HepG2 (cell line): ENCODE measurements around the gene PNPLA2. TPM values are rescaled to one million over a fixed set of nuclear protein-coding genes. Genes with fewer than 3 reads are reported as not detected.

Experiments
- AKAP8 ChIP-seq: sonication (generic); formaldehyde crosslinking; IDR thresholded peaks from 2 replicates; pipeline ENCODE4 v1.5.1; 2020; ENCODE audit warnings: mild to moderate bottlenecking, missing genetic modification reagents
- ERF ChIP-seq: IDR thresholded peaks from 2 replicates; pipeline ENCODE4 v1.6.1; 2018; ENCODE audit warnings: missing biosample characterization, missing genetic modification reagents
- FOXA1 ChIP-seq, 2 experiments: fragments of 450-650 bp in 1 of 2; sonication (generic) in 1 of 2; formaldehyde crosslinking in 1 of 2; IDR thresholded peaks; 2 replicates each; pipeline versions ENCODE4 v1.4.0 to v1.6.1; 2016 to 2020; ENCODE audit warnings: missing genetic modification reagents in 1 of 2
- FOXA3 ChIP-seq: IDR thresholded peaks from 2 replicates; pipeline ENCODE4 v1.6.1; 2016; ENCODE audit warnings: missing genetic modification reagents, missing compliant biosample characterization
- HDAC2 ChIP-seq: sonication (generic); formaldehyde crosslinking; IDR thresholded peaks from 2 replicates; pipeline ENCODE4 v1.4.0; 2020; ENCODE audit warnings: missing genetic modification reagents
- HOXD1 ChIP-seq: sonication (generic); formaldehyde crosslinking; IDR thresholded peaks from 2 replicates; pipeline ENCODE4 v1.5.0; 2020; ENCODE audit warnings: missing genetic modification reagents
- KDM1A ChIP-seq: IDR thresholded peaks from 2 replicates; pipeline ENCODE4 v1.6.1; 2016; ENCODE audit warnings: missing compliant biosample characterization
- MZF1 ChIP-seq: sonication (generic); formaldehyde crosslinking; IDR thresholded peaks from 2 replicates; pipeline ENCODE4 v1.8.1; 2023; ENCODE audit warnings: mild to moderate bottlenecking, missing genetic modification reagents, borderline replicate concordance
- PRMT3 ChIP-seq: sonication (generic); formaldehyde crosslinking; IDR thresholded peaks from 2 replicates; pipeline ENCODE4 v1.8.1; 2022; ENCODE audit warnings: low read depth, mild to moderate bottlenecking, moderate library complexity, missing genetic modification reagents, borderline replicate concordance
- RARA ChIP-seq: IDR thresholded peaks from 2 replicates; pipeline ENCODE4 v1.6.1; 2016; ENCODE audit warnings: missing genetic modification reagents, missing compliant biosample characterization
- RBAK ChIP-seq: sonication (generic); formaldehyde crosslinking; IDR thresholded peaks from 2 replicates; pipeline ENCODE4 v1.5.1; 2020; ENCODE audit warnings: mild to moderate bottlenecking, missing genetic modification reagents
- RBM39 ChIP-seq: fragments of 200-400 bp; formaldehyde crosslinking; IDR thresholded peaks from one replicate; pipeline ENCODE4 v1.6.1; 2018; ENCODE audit warnings: antibody characterized with exemption, mild to moderate bottlenecking, low read depth, low read length; ENCODE audit not compliant: poor library complexity, severe bottlenecking
- RELA ChIP-seq: sonication (generic); formaldehyde crosslinking; IDR thresholded peaks from 2 replicates; pipeline ENCODE4 v1.4.0; 2020; ENCODE audit warnings: missing genetic modification reagents
- SETDB1 ChIP-seq: sonication (generic); formaldehyde crosslinking; IDR thresholded peaks from 2 replicates; pipeline ENCODE4 v1.5.1; 2020; ENCODE audit warnings: missing genetic modification reagents, mild to moderate bottlenecking, borderline replicate concordance
- SNAI1 ChIP-seq: sonication (generic); formaldehyde crosslinking; IDR thresholded peaks from 2 replicates; pipeline ENCODE4 v1.5.0; 2020; ENCODE audit warnings: mild to moderate bottlenecking, missing genetic modification reagents, borderline replicate concordance
- SPEN ChIP-seq: sonication (generic); formaldehyde crosslinking; IDR thresholded peaks from 2 replicates; pipeline ENCODE4 v1.5.1; 2020; ENCODE audit warnings: low read depth, mild to moderate bottlenecking, missing genetic modification reagents
- THAP11 ChIP-seq: IDR thresholded peaks from 2 replicates; pipeline ENCODE4 v1.6.1; 2016; ENCODE audit warnings: missing biosample characterization, missing genetic modification reagents
- ZKSCAN5 ChIP-seq: sonication (generic); formaldehyde crosslinking; IDR thresholded peaks from 2 replicates; pipeline ENCODE4 v1.5.1; 2020; ENCODE audit warnings: mild to moderate bottlenecking, missing genetic modification reagents
- ZNF331 ChIP-seq: sonication (generic); formaldehyde crosslinking; IDR thresholded peaks from 2 replicates; pipeline ENCODE4 v1.4.0; 2020; ENCODE audit warnings: missing genetic modification reagents
- ZNF501 ChIP-seq: sonication (generic); formaldehyde crosslinking; IDR thresholded peaks from 2 replicates; pipeline ENCODE4 v1.5.1; 2020; ENCODE audit warnings: mild to moderate bottlenecking, moderate library complexity, missing genetic modification reagents
- polyA plus RNA-seq, 8 experiments: library from polyadenylated mRNA; depleted of rRNA in 3 of 8; stranded (reverse) in 7 of 8; unstranded in 1 of 8; fragments of >200 nt; fragmentation: Illumina TruSeq in 4 of 8; extraction: Trizol in 4 of 8; gene quantifications; 2 replicates each; pipeline versions ENCODE4 v1.2.1 to v1.2.3, GENCODE V29; 2011 to 2016; ENCODE audit warnings: low read depth in 4 of 8, missing spikeins in 1 of 8, mixed read lengths in 1 of 8; ENCODE audit not compliant: insufficient read depth in 1 of 8
- total RNA-seq, 5 experiments: library from RNA; depleted of rRNA; stranded (reverse); fragments of >200 nt; fragmentation: Illumina TruSeq; extraction: Trizol; gene quantifications; 2 replicates each; pipeline ENCODE4 v1.2.3, GENCODE V29; 2016; ENCODE audit warnings: low read depth in 1 of 5
- TF ChIP-seq, protein P1 (sequence below): sonication (generic); formaldehyde crosslinking; IDR thresholded peaks from 2 replicates; pipeline ENCODE4 v1.4.0; 2020; ENCODE audit warnings: missing genetic modification reagents
- TF ChIP-seq, protein P2 (sequence below): sonication (generic); formaldehyde crosslinking; conservative IDR thresholded peaks from 2 replicates; pipeline ENCODE4 v1.8.1; 2023; ENCODE audit warnings: missing genetic modification reagents
- TF ChIP-seq, protein P3 (sequence below): IDR thresholded peaks from 2 replicates; pipeline ENCODE4 v1.6.1; 2016; ENCODE audit warnings: missing compliant biosample characterization, missing genetic modification reagents, borderline replicate concordance
- TF ChIP-seq, protein P4 (sequence below): sonication (generic); formaldehyde crosslinking; IDR thresholded peaks from 2 replicates; pipeline ENCODE4 v1.9.0; 2021; ENCODE audit warnings: missing genetic modification reagents, borderline replicate concordance

PNPLA2 gene
- total and polyA plus RNA-seq, 2 of the 13 experiments (the other 11 are each of a cell fraction or from before 2014, with no cell fraction given), result 10.5 to 43.2 TPM

DNA sequence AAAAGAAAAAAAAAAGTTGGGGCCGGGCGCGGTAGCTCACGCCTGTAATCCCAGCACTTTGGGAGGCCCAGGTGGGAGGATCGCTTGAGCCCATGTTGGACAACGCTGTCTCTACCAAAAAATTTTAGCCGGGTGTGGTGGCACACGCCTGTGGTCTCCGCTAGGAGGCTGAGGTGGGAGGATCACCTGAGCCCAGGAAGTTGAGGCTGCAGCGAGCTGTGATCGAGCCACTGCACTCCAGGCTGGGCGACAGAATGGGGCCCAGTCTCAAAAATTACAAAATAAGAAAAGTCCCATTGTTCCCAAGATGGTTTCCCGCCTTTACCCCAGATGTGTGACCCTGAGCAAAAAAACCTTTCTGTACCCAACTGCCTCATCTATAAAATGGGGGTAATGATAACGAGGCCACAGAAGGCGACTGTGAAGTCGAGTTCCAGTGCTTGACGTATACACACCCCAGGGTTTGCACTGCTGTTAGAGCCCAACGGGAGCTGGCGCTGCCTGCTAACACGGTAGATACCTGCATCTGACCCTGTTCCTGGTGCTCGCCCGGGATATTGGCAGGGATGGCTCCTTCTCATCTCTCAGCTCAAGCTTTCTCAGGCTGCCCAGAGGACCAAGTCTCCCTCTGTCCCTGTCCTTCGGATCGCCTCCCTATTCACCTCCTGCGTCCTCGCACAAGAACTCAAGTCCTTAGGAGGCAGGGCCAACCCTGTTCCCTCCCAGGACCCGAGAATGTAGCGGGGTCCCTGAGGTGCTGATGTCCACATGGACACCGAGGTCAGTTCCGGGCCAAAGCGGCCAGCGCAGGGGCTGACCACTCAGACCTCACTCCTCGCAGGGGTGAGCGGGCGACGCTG, 10.1 kb upstream of the PNPLA2 start (continued):
- TF ChIP-seq, protein P1, sequence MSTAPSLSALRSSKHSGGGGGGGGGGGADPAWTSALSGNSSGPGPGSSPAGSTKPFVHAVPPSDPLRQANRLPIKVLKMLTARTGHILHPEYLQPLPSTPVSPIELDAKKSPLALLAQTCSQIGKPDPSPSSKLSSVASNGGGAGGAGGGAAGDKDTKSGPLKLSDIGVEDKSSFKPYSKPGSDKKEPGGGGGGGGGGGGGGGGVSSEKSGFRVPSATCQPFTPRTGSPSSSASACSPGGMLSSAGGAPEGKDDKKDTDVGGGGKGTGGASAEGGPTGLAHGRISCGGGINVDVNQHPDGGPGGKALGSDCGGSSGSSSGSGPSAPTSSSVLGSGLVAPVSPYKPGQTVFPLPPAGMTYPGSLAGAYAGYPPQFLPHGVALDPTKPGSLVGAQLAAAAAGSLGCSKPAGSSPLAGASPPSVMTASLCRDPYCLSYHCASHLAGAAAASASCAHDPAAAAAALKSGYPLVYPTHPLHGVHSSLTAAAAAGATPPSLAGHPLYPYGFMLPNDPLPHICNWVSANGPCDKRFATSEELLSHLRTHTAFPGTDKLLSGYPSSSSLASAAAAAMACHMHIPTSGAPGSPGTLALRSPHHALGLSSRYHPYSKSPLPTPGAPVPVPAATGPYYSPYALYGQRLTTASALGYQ, result 0 out of 2 replicates have a peak, but pooled peaks have one; percentile 23
- TF ChIP-seq KDM1A (CRISPR knock-in tag) (0 out of 2 replicates have a peak, but pooled peaks have one; percentile 7), SETDB1 (no peak), ZNF331 (CRISPR knock-in tag) (no peak), FOXA3 (no peak), RARA (CRISPR knock-in tag) (peak; percentile 55), PRMT3 (CRISPR knock-in tag) (no peak), HOXD1 (peak; percentile 36; the same call in 1 of the 2 replicates), SPEN (CRISPR knock-in tag) (no peak), ERF (CRISPR knock-in tag) (no peak), FOXA1 (IDR thresholded peaks at IDR 0.05) (no peak), FOXA1 (CRISPR knock-in tag; IDR thresholded peaks at IDR 0.05) (no peak; the same call in 1 of the 2 replicates), ZNF501 (no peak), RBM39 (no peak), AKAP8 (CRISPR knock-in tag) (no peak), MZF1 (CRISPR knock-in tag) (no peak), THAP11 (CRISPR knock-in tag) (no peak), ZKSCAN5 (CRISPR knock-in tag) (no peak), HDAC2 (CRISPR knock-in tag) (no peak), RELA (CRISPR knock-in tag) (no peak), RBAK (CRISPR knock-in tag) (no peak), SNAI1 (CRISPR knock-in tag) (peak; percentile 31; the same call in 1 of the 2 replicates)
- TF ChIP-seq, protein P2, sequence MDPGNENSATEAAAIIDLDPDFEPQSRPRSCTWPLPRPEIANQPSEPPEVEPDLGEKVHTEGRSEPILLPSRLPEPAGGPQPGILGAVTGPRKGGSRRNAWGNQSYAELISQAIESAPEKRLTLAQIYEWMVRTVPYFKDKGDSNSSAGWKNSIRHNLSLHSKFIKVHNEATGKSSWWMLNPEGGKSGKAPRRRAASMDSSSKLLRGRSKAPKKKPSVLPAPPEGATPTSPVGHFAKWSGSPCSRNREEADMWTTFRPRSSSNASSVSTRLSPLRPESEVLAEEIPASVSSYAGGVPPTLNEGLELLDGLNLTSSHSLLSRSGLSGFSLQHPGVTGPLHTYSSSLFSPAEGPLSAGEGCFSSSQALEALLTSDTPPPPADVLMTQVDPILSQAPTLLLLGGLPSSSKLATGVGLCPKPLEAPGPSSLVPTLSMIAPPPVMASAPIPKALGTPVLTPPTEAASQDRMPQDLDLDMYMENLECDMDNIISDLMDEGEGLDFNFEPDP (CRISPR knock-in tag), result no peak
- TF ChIP-seq, protein P3, sequence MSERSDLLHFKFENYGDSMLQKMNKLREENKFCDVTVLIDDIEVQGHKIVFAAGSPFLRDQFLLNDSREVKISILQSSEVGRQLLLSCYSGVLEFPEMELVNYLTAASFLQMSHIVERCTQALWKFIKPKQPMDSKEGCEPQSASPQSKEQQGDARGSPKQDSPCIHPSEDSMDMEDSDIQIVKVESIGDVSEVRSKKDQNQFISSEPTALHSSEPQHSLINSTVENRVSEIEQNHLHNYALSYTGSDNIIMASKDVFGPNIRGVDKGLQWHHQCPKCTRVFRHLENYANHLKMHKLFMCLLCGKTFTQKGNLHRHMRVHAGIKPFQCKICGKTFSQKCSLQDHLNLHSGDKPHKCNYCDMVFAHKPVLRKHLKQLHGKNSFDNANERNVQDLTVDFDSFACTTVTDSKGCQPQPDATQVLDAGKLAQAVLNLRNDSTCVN, result no peak
- TF ChIP-seq, protein P4, sequence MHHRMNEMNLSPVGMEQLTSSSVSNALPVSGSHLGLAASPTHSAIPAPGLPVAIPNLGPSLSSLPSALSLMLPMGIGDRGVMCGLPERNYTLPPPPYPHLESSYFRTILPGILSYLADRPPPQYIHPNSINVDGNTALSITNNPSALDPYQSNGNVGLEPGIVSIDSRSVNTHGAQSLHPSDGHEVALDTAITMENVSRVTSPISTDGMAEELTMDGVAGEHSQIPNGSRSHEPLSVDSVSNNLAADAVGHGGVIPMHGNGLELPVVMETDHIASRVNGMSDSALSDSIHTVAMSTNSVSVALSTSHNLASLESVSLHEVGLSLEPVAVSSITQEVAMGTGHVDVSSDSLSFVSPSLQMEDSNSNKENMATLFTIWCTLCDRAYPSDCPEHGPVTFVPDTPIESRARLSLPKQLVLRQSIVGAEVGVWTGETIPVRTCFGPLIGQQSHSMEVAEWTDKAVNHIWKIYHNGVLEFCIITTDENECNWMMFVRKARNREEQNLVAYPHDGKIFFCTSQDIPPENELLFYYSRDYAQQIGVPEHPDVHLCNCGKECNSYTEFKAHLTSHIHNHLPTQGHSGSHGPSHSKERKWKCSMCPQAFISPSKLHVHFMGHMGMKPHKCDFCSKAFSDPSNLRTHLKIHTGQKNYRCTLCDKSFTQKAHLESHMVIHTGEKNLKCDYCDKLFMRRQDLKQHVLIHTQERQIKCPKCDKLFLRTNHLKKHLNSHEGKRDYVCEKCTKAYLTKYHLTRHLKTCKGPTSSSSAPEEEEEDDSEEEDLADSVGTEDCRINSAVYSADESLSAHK, result no peak
